ENCODE data around the gene MDM2.

- TF ChIP-seq CTCF (IDR thresholded peaks at IDR 0.05; ENCODE audit: low read depth, low read length) (no peak), EZH2phosphoT487 (IDR thresholded peaks at IDR 0.05; ENCODE audit: low read depth) (no peak)
These were observed 17.1 kb upstream of the MDM2 start for GRCh38 chr12:68790952-68791234.

Data from OCI-LY3 (cell line).